AG04450 (cell line): ENCODE data around the gene LNPEP. TPM values are rescaled to one million over a fixed set of nuclear protein-coding genes. Genes with fewer than 3 reads are reported as not detected.

ENCODE experiments used
- CTCF ChIA-PET: fragments of 300-600, 350-600 bp; formaldehyde crosslinking; extraction: SDS; loops from one replicate; lab custom pipeline; 2022; ENCODE audit warnings: antibody characterized with exemption, inconsistent platforms; lab: Charles Lee
- POLR2A ChIA-PET: fragments of 350-600 bp; formaldehyde crosslinking; extraction: SDS; loops from one replicate; lab custom pipeline; 2021; ENCODE audit warnings: antibody characterized with exemption, inconsistent platforms; lab: Yijun Ruan, JAX
- DNase-seq: peaks from one replicate; pipeline ENCODE4 v3.0.0-alpha.2; 2011; ENCODE audit warnings: low read depth, low spot score
- H3K27ac ChIP-seq: one replicate; pipeline ENCODE4 v1.5.1; 2012; ENCODE audit warnings: low read depth, low read length, control low read depth
- H3K27me3 ChIP-seq: one replicate; pipeline ENCODE4 v1.6.0; 2012; ENCODE audit warnings: low read length; ENCODE audit not compliant: control insufficient read depth, insufficient read depth
- H3K4me3 ChIP-seq: 2 replicates; pipeline ENCODE4 v1.5.1; 2011; ENCODE audit warnings: mild to moderate bottlenecking, low read depth, low read length, control low read depth
- H3K9me3 ChIP-seq: 2 replicates; pipeline ENCODE4 v1.5.1; 2012; ENCODE audit warnings: low read length; ENCODE audit not compliant: control insufficient read depth, insufficient read depth
- polyA plus RNA-seq: library from polyadenylated mRNA; depleted of rRNA; stranded (reverse); fragments of >200 nt; gene quantifications from 2 replicates; pipeline ENCODE4 v1.2.3, GENCODE V29; 2011
- TF ChIP-seq, protein P1 (sequence below): IDR thresholded peaks from 2 replicates; pipeline ENCODE4 v1.5.1; 2011; ENCODE audit warnings: low read depth, low read length, control low read depth, inconsistent platforms

The LNPEP gene
- polyA plus RNA-seq, 1 experiment, result 13.4 TPM

DNA sequence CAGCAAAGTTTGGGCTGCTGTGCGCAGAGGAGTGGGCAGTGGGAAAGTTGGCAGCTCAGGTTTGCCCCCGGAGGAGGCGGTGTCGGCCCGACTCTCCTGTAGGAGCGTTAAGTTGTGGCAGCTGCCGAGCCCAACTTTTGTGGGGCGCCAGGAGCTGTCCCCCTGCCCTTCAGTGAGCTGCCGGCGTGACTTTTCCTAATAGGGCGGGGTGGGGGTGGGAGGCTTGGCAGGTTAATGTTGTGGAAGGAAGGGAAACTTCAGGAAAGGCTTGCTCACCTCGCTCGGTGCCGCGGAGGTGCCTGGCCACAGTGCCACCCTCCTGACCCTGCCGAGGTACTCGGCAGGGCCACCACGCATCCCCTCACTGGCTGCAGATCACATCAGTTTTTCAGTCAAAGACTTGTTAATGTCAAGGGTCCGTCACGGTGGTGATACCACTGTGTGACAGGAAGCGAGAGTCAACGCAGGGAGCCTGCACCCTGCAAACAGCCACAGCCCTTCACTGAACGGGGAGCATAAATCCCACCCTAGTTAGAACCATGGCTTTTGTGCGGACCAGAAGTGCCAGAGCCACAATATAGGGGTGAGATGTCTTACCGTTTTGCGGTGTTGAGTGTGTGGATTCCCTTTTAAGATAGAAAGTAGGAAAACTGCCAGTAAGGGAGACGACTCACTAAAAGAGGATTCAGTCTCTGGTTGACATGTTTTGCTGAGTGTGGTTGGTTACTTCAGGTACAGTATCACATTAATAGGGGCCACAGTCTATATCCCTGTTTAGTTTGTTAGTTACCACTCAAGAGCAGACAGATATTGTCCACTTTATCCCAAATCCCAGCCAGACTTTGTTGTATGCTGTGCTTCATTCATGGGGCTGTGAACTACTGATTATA, 796 bp downstream of the LNPEP start:
- no peaks in the 10 kb centered on the region; the same call in 1 of the 2 replicates for H3K9me3 ChIP-seq
- H3K4me3 ChIP-seq, result peak overlapping the region; percentile 88
- POLR2A ChIA-PET, result interaction anchor here (0.8 to 1.4 kb wide), 3 partner anchors 42 to 129 kb away, joined by 3 to 11 read pairs (median 4); partner anchors contain the start of gene ERAP1
- TF ChIP-seq, protein P1, sequence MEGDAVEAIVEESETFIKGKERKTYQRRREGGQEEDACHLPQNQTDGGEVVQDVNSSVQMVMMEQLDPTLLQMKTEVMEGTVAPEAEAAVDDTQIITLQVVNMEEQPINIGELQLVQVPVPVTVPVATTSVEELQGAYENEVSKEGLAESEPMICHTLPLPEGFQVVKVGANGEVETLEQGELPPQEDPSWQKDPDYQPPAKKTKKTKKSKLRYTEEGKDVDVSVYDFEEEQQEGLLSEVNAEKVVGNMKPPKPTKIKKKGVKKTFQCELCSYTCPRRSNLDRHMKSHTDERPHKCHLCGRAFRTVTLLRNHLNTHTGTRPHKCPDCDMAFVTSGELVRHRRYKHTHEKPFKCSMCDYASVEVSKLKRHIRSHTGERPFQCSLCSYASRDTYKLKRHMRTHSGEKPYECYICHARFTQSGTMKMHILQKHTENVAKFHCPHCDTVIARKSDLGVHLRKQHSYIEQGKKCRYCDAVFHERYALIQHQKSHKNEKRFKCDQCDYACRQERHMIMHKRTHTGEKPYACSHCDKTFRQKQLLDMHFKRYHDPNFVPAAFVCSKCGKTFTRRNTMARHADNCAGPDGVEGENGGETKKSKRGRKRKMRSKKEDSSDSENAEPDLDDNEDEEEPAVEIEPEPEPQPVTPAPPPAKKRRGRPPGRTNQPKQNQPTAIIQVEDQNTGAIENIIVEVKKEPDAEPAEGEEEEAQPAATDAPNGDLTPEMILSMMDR, result no peak
- DNase-seq, result no peak
- no peaks in the 10 kb centered on the region for H3K27me3 ChIP-seq
- H3K27ac ChIP-seq, result peak overlapping the region; percentile 13
- CTCF ChIA-PET, result interaction anchor here (0.6 to 1.4 kb wide), 3 partner anchors 12 to 224 kb away, joined by 3 to 8 read pairs (median 5); no protein-coding TSS in a partner anchor

- DNase-seq, result no peak
- TF ChIP-seq, protein P1, result no peak
- POLR2A ChIA-PET, result no interaction called here
- H3K27ac ChIP-seq, result no peak overlapping the region
- CTCF ChIA-PET, result interaction anchor here (0.7 kb wide), 1 partner anchor 221 kb away, joined by 5 read pairs; no protein-coding TSS in a partner anchor
- H3K9me3 ChIP-seq, result no peaks in the 10 kb centered on the region; the same call in 1 of the 2 replicates
- no peaks in the 10 kb centered on the region for H3K27me3 ChIP-seq
- H3K4me3 ChIP-seq, result no peak overlapping the region
Measured at GRCh38 chr5:96940586-96940985, 4.7 kb downstream of the LNPEP start.

- POLR2A ChIA-PET, result no interaction called here
- H3K27ac ChIP-seq, result no peak overlapping the region
- CTCF ChIA-PET, result interaction anchor here (1.1 kb wide), 1 partner anchor 25 kb away, joined by 3 read pairs; no protein-coding TSS in a partner anchor
- H3K27me3 ChIP-seq, result no peaks in the 10 kb centered on the region
- TF ChIP-seq, protein P1, result no peak
- DNase-seq, result no peak
- no peak overlapping the region for H3K4me3 ChIP-seq
- no peaks in the 10 kb centered on the region; the same call in 1 of the 2 replicates for H3K9me3 ChIP-seq
Measured at GRCh38 chr5:96941140-96941539, 5.3 kb downstream of the LNPEP start.

DNA sequence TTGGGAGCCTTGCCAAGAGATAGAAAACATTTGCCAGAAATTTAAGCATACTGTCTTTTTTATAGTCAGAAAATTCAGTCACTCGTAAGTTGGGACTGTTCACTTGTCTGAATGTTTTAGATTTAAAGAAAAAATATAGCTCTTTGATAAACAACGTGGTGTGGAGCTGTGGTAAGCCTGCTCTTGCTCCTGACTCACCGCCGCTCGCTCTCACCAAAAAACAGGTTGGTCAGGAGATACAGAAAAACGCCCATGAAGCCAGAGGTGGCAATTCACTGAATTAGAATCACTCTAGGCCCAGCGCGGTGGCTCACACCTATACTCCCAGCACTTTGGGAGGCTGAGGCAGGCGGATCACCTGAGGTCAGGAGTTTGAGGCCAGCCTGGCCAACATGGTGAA, 6.2 kb downstream of the LNPEP start:
- TF ChIP-seq, protein P1, result no peak
- DNase-seq, result no peak
- H3K9me3 ChIP-seq, result no peaks in the 10 kb centered on the region
- no peak overlapping the region for H3K4me3 ChIP-seq
- no peak overlapping the region for H3K27ac ChIP-seq
- POLR2A ChIA-PET, result no interaction called here
- CTCF ChIA-PET, result interaction anchor here (0.9 to 1.1 kb wide), 2 partner anchors 24 to 219 kb away, joined by 3 read pairs; no protein-coding TSS in a partner anchor
- H3K27me3 ChIP-seq, result no peaks in the 10 kb centered on the region

DNA sequence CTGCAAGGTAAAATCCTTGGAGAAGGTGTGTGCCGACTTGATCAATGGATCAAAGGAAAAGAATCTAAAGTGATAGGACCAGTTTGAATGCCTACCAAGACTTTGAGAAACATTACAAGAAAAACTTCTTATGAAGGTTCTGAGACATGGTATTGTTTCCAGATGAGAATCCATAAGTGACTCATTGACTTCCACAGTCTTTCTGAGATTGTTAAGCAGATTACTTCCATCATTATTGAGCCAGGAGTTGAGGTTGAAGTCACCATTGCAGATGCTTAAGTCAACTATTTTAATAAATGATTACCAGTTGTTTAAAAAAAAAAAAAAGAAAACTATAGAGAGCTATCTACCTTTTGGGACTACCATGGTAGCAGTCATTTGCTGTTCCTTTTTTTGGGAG, 7.0 kb downstream of the LNPEP start:
- H3K4me3 ChIP-seq, result no peak overlapping the region
- DNase-seq, result no peak
- H3K27me3 ChIP-seq, result no peaks in the 10 kb centered on the region
- H3K9me3 ChIP-seq, result no peaks in the 10 kb centered on the region
- TF ChIP-seq, protein P1, result no peak
- CTCF ChIA-PET, result no interaction called here
- H3K27ac ChIP-seq, result no peak overlapping the region
- POLR2A ChIA-PET, result no interaction called here
